Hepatocyte (in vitro differentiated cells): Measurements from ENCODE around the gene TGIF2. TPM values are rescaled to one million over a fixed set of nuclear protein-coding genes. Genes with fewer than 3 reads are reported as not detected.

Experiments
- DNase-seq: peaks from one replicate; pipeline ENCODE4 v3.0.0-alpha.2; 2016; ENCODE audit warnings: low spot score
- H2AFZ ChIP-seq: fragments of 200-600 bp; sonication (generic); 2 replicates; pipeline ENCODE4 v1.6.0; 2016; ENCODE audit warnings: antibody characterized with exemption, mild to moderate bottlenecking
- H3K27ac ChIP-seq: fragments of 200-600 bp; sonication (generic); 2 replicates; pipeline ENCODE4 v1.5.1; 2016; ENCODE audit warnings: mild to moderate bottlenecking
- H3K27me3 ChIP-seq: fragments of 200-600 bp; sonication (generic); 2 replicates; pipeline ENCODE4 v1.6.1; 2016
- H3K36me3 ChIP-seq: fragments of 200-600 bp; sonication (generic); replicated peaks from 2 replicates; pipeline ENCODE4 v1.5.1; 2016; ENCODE audit warnings: low read depth; ENCODE audit not compliant: insufficient read depth
- H3K4me1 ChIP-seq: fragments of 200-600 bp; sonication (generic); 2 replicates; pipeline ENCODE4 v1.5.1; 2016; ENCODE audit warnings: mild to moderate bottlenecking, moderate library complexity; ENCODE audit not compliant: insufficient read depth
- H3K4me2 ChIP-seq: fragments of 200-600 bp; sonication (generic); 2 replicates; pipeline ENCODE4 v1.6.0; 2016
- H3K4me3 ChIP-seq: fragments of 200-600 bp; sonication (generic); 2 replicates; pipeline ENCODE4 v1.5.1; 2016; ENCODE audit warnings: mild to moderate bottlenecking
- H3K79me2 ChIP-seq: fragments of 200-600 bp; sonication (generic); 2 replicates; pipeline ENCODE4 v1.6.0; 2017; ENCODE audit warnings: mild to moderate bottlenecking
- H3K9me2 ChIP-seq: fragments of 200-600 bp; sonication (generic); replicated peaks from 2 replicates; pipeline ENCODE4 v1.6.0; 2017; ENCODE audit warnings: mild to moderate bottlenecking; ENCODE audit not compliant: insufficient read depth
- H3K9me3 ChIP-seq: fragments of 200-600 bp; sonication (generic); 2 replicates; pipeline ENCODE4 v1.5.1; 2016; ENCODE audit warnings: low read depth, mild to moderate bottlenecking
- H4K20me1 ChIP-seq: fragments of 200-600 bp; sonication (generic); 2 replicates; pipeline ENCODE4 v1.6.0; 2016; ENCODE audit warnings: mild to moderate bottlenecking; ENCODE audit not compliant: insufficient read depth, poor library complexity, severe bottlenecking
- EZH2 ChIP-seq: fragments of 200-600 bp; sonication (generic); IDR thresholded peaks from 2 replicates; pipeline ENCODE4 v1.6.1; 2016; ENCODE audit warnings: antibody characterized with exemption, mild to moderate bottlenecking, borderline replicate concordance
- EZH2phosphoT487 ChIP-seq: fragments of 200-600 bp; sonication (generic); IDR thresholded peaks from one replicate; pipeline ENCODE4 v1.6.1; 2018; ENCODE audit warnings: antibody characterized with exemption, mild to moderate bottlenecking, low read depth, moderate library complexity; ENCODE audit not compliant: unreplicated experiment, severe bottlenecking
- WGBS: methylation state at CpG from one replicate; pipeline ENCODE4 v1.1.6; 2016; ENCODE audit warnings: low lambda C conversion rate; ENCODE audit errors: missing lambda C conversion rate; 5-methylcytosine and 5-hydroxymethylcytosine counted together
- polyA plus RNA-seq: library from polyadenylated mRNA; unstranded; fragments of >200 nt; fragmentation: Nextera tagmentation; extraction: Ambion mirVana; gene quantifications from 2 replicates; pipeline ENCODE4 v1.2.1, GENCODE V29; 2016
- small RNA-seq: library from RNA; depleted of rRNA; stranded (forward); fragments of <200 nt; gene quantifications from one replicate; pipeline ENCODE3, GENCODE V24; 2014
- total RNA-seq: library from RNA; depleted of rRNA; stranded (reverse); fragments of >200 nt; gene quantifications from 2 replicates; pipeline ENCODE4 v1.2.3, GENCODE V29; 2014
- TF ChIP-seq, protein P1 (sequence below): fragments of 200-600 bp; sonication (generic); IDR thresholded peaks from 2 replicates; pipeline ENCODE4 v1.5.1; 2016; ENCODE audit warnings: antibody characterized with exemption, mild to moderate bottlenecking; ENCODE audit not compliant: poor library complexity

Gene TGIF2
- total and polyA plus RNA-seq, 2 experiments from 2014 or later = 30.6 to 38.5 TPM

DNA sequence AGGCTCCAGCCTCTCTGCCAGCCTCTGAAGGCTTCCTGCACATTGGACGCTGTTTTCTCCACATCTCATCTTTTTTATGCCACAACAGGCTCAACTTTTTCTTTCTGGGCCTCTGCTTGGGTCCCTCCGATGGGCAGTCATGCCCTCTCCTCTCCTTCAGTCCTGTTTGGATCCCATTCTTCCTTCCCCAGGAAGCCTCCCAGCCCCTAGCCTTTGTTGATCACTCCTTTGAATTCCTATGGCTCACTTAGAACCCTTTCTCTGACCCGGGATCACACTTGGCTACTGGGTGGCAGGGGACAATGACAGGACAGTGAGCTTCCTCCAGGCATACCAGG lies 68.1 kb downstream of the TGIF2 start:
- Histone ChIP-seq H3K4me2 (no peak overlapping the region), H3K4me1 (no peaks in the 10 kb centered on the region), H3K9me2 (no peaks in the 10 kb centered on the region), H3K27ac (no peak overlapping the region), H3K4me3 (no peak overlapping the region), H2AFZ (no peak overlapping the region), H3K79me2 (no peaks in the 10 kb centered on the region), H3K27me3 (no peaks in the 10 kb centered on the region), H4K20me1 (no peaks in the 10 kb centered on the region), H3K36me3 (no peaks in the 10 kb centered on the region), H3K9me3 (no peaks in the 10 kb centered on the region)
- 89% methylated on average over 3 of the region's 3 CpGs for WGBS
- no peak for TF ChIP-seq EZH2phosphoT487
- no peak for TF ChIP-seq EZH2
- TF ChIP-seq, protein P1, sequence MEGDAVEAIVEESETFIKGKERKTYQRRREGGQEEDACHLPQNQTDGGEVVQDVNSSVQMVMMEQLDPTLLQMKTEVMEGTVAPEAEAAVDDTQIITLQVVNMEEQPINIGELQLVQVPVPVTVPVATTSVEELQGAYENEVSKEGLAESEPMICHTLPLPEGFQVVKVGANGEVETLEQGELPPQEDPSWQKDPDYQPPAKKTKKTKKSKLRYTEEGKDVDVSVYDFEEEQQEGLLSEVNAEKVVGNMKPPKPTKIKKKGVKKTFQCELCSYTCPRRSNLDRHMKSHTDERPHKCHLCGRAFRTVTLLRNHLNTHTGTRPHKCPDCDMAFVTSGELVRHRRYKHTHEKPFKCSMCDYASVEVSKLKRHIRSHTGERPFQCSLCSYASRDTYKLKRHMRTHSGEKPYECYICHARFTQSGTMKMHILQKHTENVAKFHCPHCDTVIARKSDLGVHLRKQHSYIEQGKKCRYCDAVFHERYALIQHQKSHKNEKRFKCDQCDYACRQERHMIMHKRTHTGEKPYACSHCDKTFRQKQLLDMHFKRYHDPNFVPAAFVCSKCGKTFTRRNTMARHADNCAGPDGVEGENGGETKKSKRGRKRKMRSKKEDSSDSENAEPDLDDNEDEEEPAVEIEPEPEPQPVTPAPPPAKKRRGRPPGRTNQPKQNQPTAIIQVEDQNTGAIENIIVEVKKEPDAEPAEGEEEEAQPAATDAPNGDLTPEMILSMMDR = no peak
- DNase-seq = no peak

DNA sequence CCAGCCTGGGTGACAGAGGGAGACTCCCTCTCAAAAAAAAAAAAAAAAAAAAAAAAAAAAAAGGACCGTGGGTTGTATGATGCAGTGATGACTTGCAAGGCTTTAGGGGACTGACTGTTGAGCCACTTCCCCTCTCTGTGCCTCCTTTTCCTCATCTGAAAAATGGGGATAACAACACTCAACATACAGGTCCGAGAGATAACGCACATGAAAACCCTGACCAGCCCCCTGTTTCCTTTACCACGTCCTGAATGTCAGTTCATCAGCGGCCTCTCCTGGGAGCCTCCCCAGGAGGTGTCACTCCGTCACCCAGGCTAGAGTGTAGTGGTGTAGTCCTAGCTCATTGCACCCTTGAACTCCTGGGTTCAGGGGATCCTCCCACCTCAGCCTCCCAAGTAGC lies 68.7 kb downstream of the TGIF2 start:
- H3K4me1 ChIP-seq = no peaks in the 10 kb centered on the region
- H3K36me3 ChIP-seq = no peaks in the 10 kb centered on the region
- no peaks in the 10 kb centered on the region for H3K79me2 ChIP-seq
- H3K4me2 ChIP-seq = no peak overlapping the region
- no peaks in the 10 kb centered on the region for H3K9me3 ChIP-seq
- no peak overlapping the region for H2AFZ ChIP-seq
- H3K27ac ChIP-seq = no peak overlapping the region
- no peak for TF ChIP-seq EZH2
- no peak for TF ChIP-seq EZH2phosphoT487
- TF ChIP-seq, protein P1 = no peak
- DNase-seq = no peak
- H3K4me3 ChIP-seq = no peak overlapping the region
- H3K9me2 ChIP-seq = no peaks in the 10 kb centered on the region
- H3K27me3 ChIP-seq = no peaks in the 10 kb centered on the region
- 90% methylated on average over 6 of the region's 6 CpGs for WGBS
- no peaks in the 10 kb centered on the region for H4K20me1 ChIP-seq

Small RNA genes lying within 50 kb of the gene (small RNA-seq; reads per million reads assigned to genes)
- not detected for gene RF00017

Other genes with a start within 250 kb of the TGIF2 start
- gene MYL9, start 32.1 kb upstream of the TGIF2 start, total RNA-seq = 31.8 and 46.0 TPM in 2 replicates
- 169 and 175 TPM in 2 replicates for gene MYL9, start 32.1 kb upstream of the TGIF2 start, polyA plus RNA-seq
- gene RAB5IF, start 32.2 kb downstream of the TGIF2 start, total RNA-seq = 130 and 134 TPM in 2 replicates
- gene RAB5IF, start 32.2 kb downstream of the TGIF2 start, polyA plus RNA-seq = 198 and 202 TPM in 2 replicates
- not detected in 2 replicates for gene SLA2, start 72.6 kb downstream of the TGIF2 start, total RNA-seq
- 0.15 TPM in 1 of 2 replicates, not detected in the other for gene SLA2, start 72.6 kb downstream of the TGIF2 start, polyA plus RNA-seq
- gene NDRG3, start 172.5 kb downstream of the TGIF2 start, total RNA-seq = 18.2 and 19.1 TPM in 2 replicates
- 13.6 and 19.5 TPM in 2 replicates for gene NDRG3, start 172.5 kb downstream of the TGIF2 start, polyA plus RNA-seq
- gene DSN1, start 200.2 kb downstream of the TGIF2 start, total RNA-seq = 10.3 and 12.7 TPM in 2 replicates
- gene DSN1, start 200.2 kb downstream of the TGIF2 start, polyA plus RNA-seq = 9.2 and 9.5 TPM in 2 replicates